GM19043 (cell line): Measurements from ENCODE around the gene KCND3.

Experiments used
- ATAC-seq: cut with Tn5 transposase; IDR thresholded peaks from one replicate; pipeline ENCODE4 v1.9.1; 2021; ENCODE audit warnings: low read depth; ENCODE audit not compliant: unreplicated experiment

KCND3 gene

GRCh38 chr1:111884772-111885443 is 104.6 kb downstream of the KCND3 start:
- ATAC-seq, result no peak

GRCh38 chr1:111882986-111883560 is 106.4 kb downstream of the KCND3 start:
- no peak for ATAC-seq

- ATAC-seq, result no peak
Measured at GRCh38 chr1:111882559-111882958, 106.9 kb downstream of the KCND3 start.

- no peak for ATAC-seq
Measured at GRCh38 chr1:111880881-111881837, 108.3 kb downstream of the KCND3 start.

GRCh38 chr1:111879081-111879480 is 110.4 kb downstream of the KCND3 start:
- ATAC-seq, result no peak

GRCh38 chr1:111878649-111879048 is 110.8 kb downstream of the KCND3 start:
- no peak for ATAC-seq

- no peak for ATAC-seq
Measured at GRCh38 chr1:111878091-111878490, 111.4 kb downstream of the KCND3 start.

- ATAC-seq, result no peak
Measured at GRCh38 chr1:111876631-111877030, 112.8 kb downstream of the KCND3 start.

- ATAC-seq, result no peak
Measured at GRCh38 chr1:111875640-111876039, 113.8 kb downstream of the KCND3 start.

- ATAC-seq, result no peak
Measured at GRCh38 chr1:111873460-111874030, 115.9 kb downstream of the KCND3 start.

- ATAC-seq, result no peak
Measured at GRCh38 chr1:111870181-111870580, 119.3 kb downstream of the KCND3 start.

- no peak for ATAC-seq
Measured at GRCh38 chr1:111867868-111868440, 121.5 kb downstream of the KCND3 start.

- no peak for ATAC-seq
Measured at GRCh38 chr1:111864862-111865261, 124.6 kb downstream of the KCND3 start.

- ATAC-seq, result no peak
Measured at GRCh38 chr1:111863401-111863800, 126.1 kb downstream of the KCND3 start.

GRCh38 chr1:111862599-111862998 is 126.9 kb downstream of the KCND3 start:
- ATAC-seq, result no peak

GRCh38 chr1:111861523-111861922 is 127.9 kb downstream of the KCND3 start:
- ATAC-seq, result no peak

GRCh38 chr1:111857194-111857651 is 132.2 kb downstream of the KCND3 start:
- no peak for ATAC-seq

- no peak for ATAC-seq
Measured at GRCh38 chr1:111856411-111857185, 132.9 kb downstream of the KCND3 start.

- ATAC-seq, result no peak
Measured at GRCh38 chr1:111855260-111855659, 134.2 kb downstream of the KCND3 start.

- no peak for ATAC-seq
Measured at GRCh38 chr1:111852261-111852721, 137.2 kb downstream of the KCND3 start.
